Astrocyte (in vitro differentiated cells and primary cell): ENCODE measurements around the gene PDZD7. TPM values are rescaled to one million over a fixed set of nuclear protein-coding genes. Genes with fewer than 3 reads are reported as not detected.
A peak's percentile ranks its signal among the peaks of the same experiment; 100 is the strongest.

ENCODE experiments used
- DNase-seq: peaks from one replicate; pipeline ENCODE4 v3.0.0-alpha.2; 2010; ENCODE audit warnings: low read depth
- FAIRE-seq: peaks from 2 replicates; lab custom pipeline; 2011; peaks lifted over from hg19 to GRCh38; lab: Jason Lieb, UNC
- H2AFZ ChIP-seq: 2 replicates; pipeline ENCODE4 v1.6.0; 2012; ENCODE audit warnings: low read depth, low read length, inconsistent platforms
- H3K27ac ChIP-seq: 2 replicates; pipeline ENCODE4 v1.5.1; 2011; ENCODE audit warnings: low read depth, low read length, inconsistent platforms
- H3K27me3 ChIP-seq: 2 replicates; pipeline ENCODE4 v1.6.0; 2011; ENCODE audit warnings: low read length, inconsistent platforms; ENCODE audit not compliant: insufficient read depth
- H3K36me3 ChIP-seq: 2 replicates; pipeline ENCODE4 v1.5.1; 2011; ENCODE audit warnings: low read length, inconsistent platforms; ENCODE audit not compliant: insufficient read depth
- H3K4me1 ChIP-seq: 2 replicates; pipeline ENCODE4 v1.5.1; 2011; ENCODE audit warnings: low read length, inconsistent platforms; ENCODE audit not compliant: insufficient read depth
- H3K4me2 ChIP-seq: 2 replicates; pipeline ENCODE4 v1.6.0; 2012; ENCODE audit warnings: low read length, inconsistent platforms
- H3K4me3 ChIP-seq: 2 replicates; pipeline ENCODE4 v1.5.1; 2011; ENCODE audit warnings: low read depth, mild to moderate bottlenecking, low read length, inconsistent platforms; ENCODE audit not compliant: insufficient read depth
- H3K79me2 ChIP-seq: 2 replicates; pipeline ENCODE4 v1.6.0; 2012; ENCODE audit warnings: mild to moderate bottlenecking, low read length, inconsistent platforms; ENCODE audit not compliant: insufficient read depth
- H3K9ac ChIP-seq: 2 replicates; pipeline ENCODE4 v1.6.0; 2012; ENCODE audit warnings: mild to moderate bottlenecking, low read length, inconsistent platforms
- H3K9me3 ChIP-seq: 2 replicates; pipeline ENCODE4 v1.5.1; 2012; ENCODE audit warnings: low read depth, mild to moderate bottlenecking, low read length, inconsistent platforms; ENCODE audit not compliant: insufficient read depth
- H4K20me1 ChIP-seq: 2 replicates; pipeline ENCODE4 v1.6.0; 2012; ENCODE audit warnings: low read length, inconsistent platforms; ENCODE audit not compliant: insufficient read depth
- H3K27ac Mint-ChIP-seq: one replicate; pipeline ENCODE4 v1.8.0; 2021; ENCODE audit warnings: mild to moderate bottlenecking, mixed read lengths; ENCODE audit not compliant: unreplicated experiment
- H3K27me3 Mint-ChIP-seq: one replicate; pipeline ENCODE4 v1.8.0; 2021; ENCODE audit warnings: low read depth, mixed read lengths; ENCODE audit not compliant: unreplicated experiment
- H3K36me3 Mint-ChIP-seq: one replicate; pipeline ENCODE4 v1.8.0; 2021; ENCODE audit warnings: low read depth, mixed read lengths; ENCODE audit not compliant: unreplicated experiment
- H3K4me1 Mint-ChIP-seq: one replicate; pipeline ENCODE4 v1.8.0; 2021; ENCODE audit warnings: low read depth, mixed read lengths; ENCODE audit not compliant: unreplicated experiment
- H3K4me3 Mint-ChIP-seq: one replicate; pipeline ENCODE4 v1.8.0; 2021; ENCODE audit warnings: mild to moderate bottlenecking, moderate library complexity, mixed read lengths; ENCODE audit not compliant: unreplicated experiment
- H3K9me3 Mint-ChIP-seq: one replicate; pipeline ENCODE4 v1.8.0; 2021; ENCODE audit warnings: mild to moderate bottlenecking, mixed read lengths; ENCODE audit not compliant: unreplicated experiment
- EZH2 ChIP-seq: IDR thresholded peaks from 2 replicates; pipeline ENCODE4 v1.6.1; 2012; ENCODE audit warnings: mild to moderate bottlenecking, low read length, inconsistent platforms; ENCODE audit not compliant: insufficient read depth
- total RNA-seq: library from RNA; stranded (reverse); gene quantifications from 2 replicates; pipeline ENCODE4 v1.2.1, GENCODE V29; 2021
- TF ChIP-seq, protein P1 (sequence below): IDR thresholded peaks from 2 replicates; pipeline ENCODE4 v1.5.1; 2011; ENCODE audit warnings: low read depth, mild to moderate bottlenecking, inconsistent platforms, low read length, moderate library complexity; ENCODE audit not compliant: insufficient read depth

Gene PDZD7
- total RNA-seq, 1 donor from 2014 or later: 4.5 TPM

DNA sequence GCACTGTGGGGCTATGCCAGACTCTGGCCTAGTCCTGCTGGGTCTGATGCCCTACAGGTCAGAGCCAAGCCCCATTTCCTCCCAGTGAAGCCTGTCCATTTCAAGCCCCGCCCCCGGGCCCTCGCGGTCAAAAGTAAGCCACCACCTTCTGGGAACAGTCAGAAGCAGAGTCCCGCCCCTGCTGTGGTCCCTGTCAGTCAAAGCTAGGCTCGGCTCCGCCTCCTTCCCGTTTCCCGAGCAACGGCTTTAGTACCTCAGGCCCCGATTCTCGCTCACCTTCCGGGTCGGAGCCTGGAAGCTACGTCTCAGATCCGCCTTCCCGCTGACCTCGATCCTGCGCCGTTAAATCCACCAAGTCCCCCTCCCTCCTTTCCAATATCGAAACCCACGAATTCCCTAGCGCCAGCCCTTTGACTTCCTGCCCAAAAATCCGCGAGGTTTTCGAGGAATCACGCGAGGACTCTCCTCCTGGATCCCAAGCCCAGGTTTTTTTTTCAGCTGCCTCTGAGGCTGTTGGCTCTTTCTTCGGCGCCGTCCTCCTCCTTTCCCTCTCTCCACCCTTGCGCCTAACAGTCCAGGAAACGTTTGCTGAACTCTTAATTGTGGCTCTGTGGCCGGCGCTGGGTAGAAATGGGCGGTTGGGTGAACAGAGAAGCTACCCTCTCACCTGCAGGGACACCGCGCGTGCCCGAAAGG, 11.9 kb upstream of the PDZD7 start:
- FAIRE-seq: peak; percentile 13
- DNase-seq: peak; percentile 90
- Mint-ChIP-seq H3K27me3 (peaks cover 19% of the 10 kb centered on the region), H3K36me3 (peaks cover 16% of the 10 kb centered on the region), H3K4me1 (peaks cover 16% of the 10 kb centered on the region), H3K27ac (peak overlapping the region; percentile 99), H3K9me3 (no peaks in the 10 kb centered on the region), H3K4me3 (peak overlapping the region; percentile 87)
- no peaks in the 10 kb centered on the region for H3K79me2 ChIP-seq
- peak overlapping the region; percentile 91 for H3K27ac ChIP-seq
- H2AFZ ChIP-seq: peak overlapping the region; percentile 92
- H4K20me1 ChIP-seq: peaks cover 32% of the 10 kb centered on the region
- H3K9me3 ChIP-seq: no peaks in the 10 kb centered on the region
- peak overlapping the region; percentile 72 for H3K4me3 ChIP-seq
- peaks cover 28% of the 10 kb centered on the region for H3K4me1 ChIP-seq
- H3K4me2 ChIP-seq: peak overlapping the region; percentile 90
- TF ChIP-seq, protein P1, sequence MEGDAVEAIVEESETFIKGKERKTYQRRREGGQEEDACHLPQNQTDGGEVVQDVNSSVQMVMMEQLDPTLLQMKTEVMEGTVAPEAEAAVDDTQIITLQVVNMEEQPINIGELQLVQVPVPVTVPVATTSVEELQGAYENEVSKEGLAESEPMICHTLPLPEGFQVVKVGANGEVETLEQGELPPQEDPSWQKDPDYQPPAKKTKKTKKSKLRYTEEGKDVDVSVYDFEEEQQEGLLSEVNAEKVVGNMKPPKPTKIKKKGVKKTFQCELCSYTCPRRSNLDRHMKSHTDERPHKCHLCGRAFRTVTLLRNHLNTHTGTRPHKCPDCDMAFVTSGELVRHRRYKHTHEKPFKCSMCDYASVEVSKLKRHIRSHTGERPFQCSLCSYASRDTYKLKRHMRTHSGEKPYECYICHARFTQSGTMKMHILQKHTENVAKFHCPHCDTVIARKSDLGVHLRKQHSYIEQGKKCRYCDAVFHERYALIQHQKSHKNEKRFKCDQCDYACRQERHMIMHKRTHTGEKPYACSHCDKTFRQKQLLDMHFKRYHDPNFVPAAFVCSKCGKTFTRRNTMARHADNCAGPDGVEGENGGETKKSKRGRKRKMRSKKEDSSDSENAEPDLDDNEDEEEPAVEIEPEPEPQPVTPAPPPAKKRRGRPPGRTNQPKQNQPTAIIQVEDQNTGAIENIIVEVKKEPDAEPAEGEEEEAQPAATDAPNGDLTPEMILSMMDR: no peak
- no peak for TF ChIP-seq EZH2
- peaks cover 21% of the 10 kb centered on the region for H3K36me3 ChIP-seq
- no peaks in the 10 kb centered on the region for H3K27me3 ChIP-seq
- peak overlapping the region; percentile 90 for H3K9ac ChIP-seq

DNA sequence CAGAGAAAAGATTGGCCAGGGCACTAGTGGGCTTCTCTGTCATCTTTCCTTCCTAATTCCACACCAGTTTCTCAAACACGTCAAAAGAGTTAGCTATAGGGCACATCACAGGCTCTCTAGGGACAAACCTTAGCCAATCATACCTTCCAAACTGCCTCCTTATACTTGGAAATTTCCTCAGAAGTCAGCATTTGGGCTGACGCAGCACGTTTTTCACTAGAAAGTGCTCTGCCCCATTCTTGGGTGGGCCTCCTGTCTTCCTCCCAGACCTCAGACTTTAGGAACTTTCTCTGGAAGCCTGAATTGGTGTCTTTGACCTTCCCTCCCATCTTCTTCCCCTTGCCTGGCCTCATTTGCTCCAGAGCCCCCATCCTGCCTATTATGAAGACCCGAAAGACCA, 11.2 kb upstream of the PDZD7 start:
- Mint-ChIP-seq H3K27ac (peak overlapping the region; percentile 99), H3K36me3 (peaks cover 21% of the 10 kb centered on the region), H3K9me3 (no peaks in the 10 kb centered on the region), H3K27me3 (peaks cover 12% of the 10 kb centered on the region), H3K4me3 (peak overlapping the region; percentile 87), H3K4me1 (peaks cover 16% of the 10 kb centered on the region)
- Histone ChIP-seq H2AFZ (no peak overlapping the region), H3K27me3 (no peaks in the 10 kb centered on the region), H3K9ac (peak overlapping the region; percentile 90), H3K79me2 (no peaks in the 10 kb centered on the region), H3K9me3 (no peaks in the 10 kb centered on the region), H3K27ac (peak overlapping the region; percentile 91), H3K4me3 (peak overlapping the region; percentile 72), H3K4me2 (peak overlapping the region; percentile 90), H3K4me1 (peaks cover 22% of the 10 kb centered on the region), H3K36me3 (peaks cover 28% of the 10 kb centered on the region), H4K20me1 (peaks cover 39% of the 10 kb centered on the region)
- DNase-seq (no peak), FAIRE-seq (no peak)
- TF ChIP-seq, protein P1: no peak
- TF ChIP-seq EZH2: no peak

DNA sequence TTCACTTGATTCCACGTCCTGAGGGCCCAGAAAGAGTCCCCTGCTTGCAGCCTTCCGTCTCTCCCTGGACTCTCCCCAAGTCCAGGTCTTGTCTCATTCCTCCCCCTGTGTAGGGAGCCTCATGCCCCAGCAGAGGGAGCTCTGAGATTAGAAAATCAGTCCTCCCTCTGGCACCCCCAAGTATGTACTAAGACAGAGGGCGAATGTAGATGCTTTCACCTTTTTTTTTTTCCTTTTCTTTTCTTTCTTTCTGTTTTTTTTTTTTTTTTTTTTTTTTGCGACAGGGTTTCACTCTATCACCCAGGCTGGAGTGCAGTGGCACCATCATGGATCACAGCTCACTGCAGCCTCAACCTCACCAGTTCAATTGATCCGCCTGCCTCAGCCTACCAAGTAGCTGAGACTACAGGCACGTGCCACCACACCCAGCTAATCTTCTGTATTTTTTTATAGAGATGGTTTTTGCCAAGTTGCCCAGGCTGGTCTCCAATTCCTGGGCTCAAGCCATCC, 10.4 kb upstream of the PDZD7 start:
- Mint-ChIP-seq H3K36me3 (peaks cover 23% of the 10 kb centered on the region), H3K27me3 (peaks cover 4% of the 10 kb centered on the region), H3K4me1 (peaks cover 14% of the 10 kb centered on the region), H3K27ac (peak overlapping the region; percentile 81), H3K4me3 (peak overlapping the region; percentile 16), H3K9me3 (no peaks in the 10 kb centered on the region)
- Histone ChIP-seq H3K9me3 (no peaks in the 10 kb centered on the region), H4K20me1 (peaks cover 47% of the 10 kb centered on the region), H3K4me2 (no peak overlapping the region), H3K9ac (no peak overlapping the region), H3K4me1 (peaks cover 14% of the 10 kb centered on the region), H3K79me2 (no peaks in the 10 kb centered on the region), H2AFZ (no peak overlapping the region), H3K36me3 (peaks cover 34% of the 10 kb centered on the region), H3K4me3 (no peak overlapping the region), H3K27ac (no peak overlapping the region), H3K27me3 (no peaks in the 10 kb centered on the region)
- DNase-seq (peak; percentile 73), FAIRE-seq (no peak)
- no peak for TF ChIP-seq EZH2
- TF ChIP-seq, protein P1: peak; percentile 82
